ENCODE results near the gene TTC28. TPM values are rescaled to one million over a fixed set of nuclear protein-coding genes. Genes with fewer than 3 reads are reported as not detected.
"Not testable (repeated sequence)": the region's sequence is repeated elsewhere in the genome, so short reads cannot be mapped to it uniquely, and the experiment has no call there.

The TTC28 gene
- total and polyA plus RNA-seq, 12 donors, result 2.1 to 27.7 (median 20.4) TPM

DNA sequence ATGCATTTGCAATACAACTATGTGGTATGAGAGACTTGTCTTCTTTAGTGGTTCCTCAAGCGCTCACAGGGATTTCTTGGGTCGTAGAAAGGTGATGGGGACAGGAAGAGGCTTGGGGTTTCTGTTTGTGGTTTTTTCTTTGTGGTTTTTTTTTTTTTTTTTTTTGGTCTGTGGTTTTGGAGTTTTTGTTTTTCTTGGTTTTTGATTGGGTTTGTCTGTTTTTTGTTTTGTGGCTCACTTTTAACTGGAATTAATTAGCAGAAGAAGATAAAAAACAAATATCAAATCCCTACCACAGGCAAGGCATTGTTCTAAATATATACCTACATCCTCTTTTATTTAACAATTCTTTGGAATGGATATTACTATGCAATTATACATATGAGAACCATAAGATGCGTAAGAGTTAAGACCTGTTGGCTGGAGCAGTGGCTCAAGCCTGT is 5.5 kb downstream of the TTC28 start:
- 73 to 74% methylated on average over 3 of the region's 3 CpGs for WGBS, 2 donors
- DNase-seq, result no peak
- no peak overlapping the region for H3K27ac ChIP-seq
- intact Hi-C loops (cut with DNase I), result loop anchor here in 1 of 10 donors (10.0 kb wide), 1 partner anchor 71 kb away; the partner anchor contains the start of genes CHEK2 and HSCB
- no peaks in the 10 kb centered on the region for H3K36me3 ChIP-seq
- no peak for ATAC-seq
- H3K4me3 ChIP-seq, result no peak overlapping the region
- TF ChIP-seq, protein P1, sequence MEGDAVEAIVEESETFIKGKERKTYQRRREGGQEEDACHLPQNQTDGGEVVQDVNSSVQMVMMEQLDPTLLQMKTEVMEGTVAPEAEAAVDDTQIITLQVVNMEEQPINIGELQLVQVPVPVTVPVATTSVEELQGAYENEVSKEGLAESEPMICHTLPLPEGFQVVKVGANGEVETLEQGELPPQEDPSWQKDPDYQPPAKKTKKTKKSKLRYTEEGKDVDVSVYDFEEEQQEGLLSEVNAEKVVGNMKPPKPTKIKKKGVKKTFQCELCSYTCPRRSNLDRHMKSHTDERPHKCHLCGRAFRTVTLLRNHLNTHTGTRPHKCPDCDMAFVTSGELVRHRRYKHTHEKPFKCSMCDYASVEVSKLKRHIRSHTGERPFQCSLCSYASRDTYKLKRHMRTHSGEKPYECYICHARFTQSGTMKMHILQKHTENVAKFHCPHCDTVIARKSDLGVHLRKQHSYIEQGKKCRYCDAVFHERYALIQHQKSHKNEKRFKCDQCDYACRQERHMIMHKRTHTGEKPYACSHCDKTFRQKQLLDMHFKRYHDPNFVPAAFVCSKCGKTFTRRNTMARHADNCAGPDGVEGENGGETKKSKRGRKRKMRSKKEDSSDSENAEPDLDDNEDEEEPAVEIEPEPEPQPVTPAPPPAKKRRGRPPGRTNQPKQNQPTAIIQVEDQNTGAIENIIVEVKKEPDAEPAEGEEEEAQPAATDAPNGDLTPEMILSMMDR (IDR thresholded peaks at IDR 0.05), result no peak
- peaks cover 0 to 8% (median 0%) of the 10 kb centered on the region in 11 donors for H3K9me3 ChIP-seq
- H3K4me1 ChIP-seq, result peaks cover 0 to 25% (median 9%) of the 10 kb centered on the region in 9 donors
- peaks cover 0 to 86% (median 0%) of the 10 kb centered on the region in 7 donors for H3K27me3 ChIP-seq

DNA sequence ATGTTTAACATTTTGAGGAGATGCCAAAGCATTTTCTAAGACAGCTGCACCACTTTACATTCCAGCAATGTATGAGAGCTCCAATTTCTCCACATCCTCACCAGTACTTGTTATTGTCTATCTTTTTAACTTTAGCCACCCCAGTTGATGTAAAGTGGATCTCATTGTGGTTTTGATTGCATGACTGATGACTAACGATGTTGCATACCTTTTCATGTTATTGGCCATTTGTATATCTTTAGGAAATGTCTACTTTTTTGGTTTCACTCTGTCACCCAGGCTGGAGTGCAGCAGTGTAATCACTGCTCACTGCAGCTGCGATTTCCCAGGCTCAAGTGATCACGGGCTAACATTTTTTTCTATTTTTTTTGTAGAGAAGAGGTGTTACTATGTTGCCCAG is 8.9 kb downstream of the TTC28 start:
- DNase-seq (no peak), ATAC-seq (no peak)
- H3K36me3 ChIP-seq, result no peaks in the 10 kb centered on the region
- TF ChIP-seq, protein P1 (IDR thresholded peaks at IDR 0.05), result no peak
- H3K27ac ChIP-seq, result no peak overlapping the region
- peaks cover 0 to 8% (median 0%) of the 10 kb centered on the region in 11 donors for H3K9me3 ChIP-seq
- intact Hi-C loops (cut with DNase I), result loop anchor here in 1 of 10 donors (10.0 kb wide), 1 partner anchor 74 kb away; the partner anchor contains the start of genes CHEK2 and HSCB
- no peak overlapping the region for H3K4me3 ChIP-seq
- 93 to 96% methylated on average over 3 of the region's 3 CpGs for WGBS, 2 donors
- H3K27me3 ChIP-seq, result peaks cover 0 to 55% (median 0%) of the 10 kb centered on the region in 7 donors
- H3K4me1 ChIP-seq, result peaks cover 0 to 19% (median 0%) of the 10 kb centered on the region in 9 donors

DNA sequence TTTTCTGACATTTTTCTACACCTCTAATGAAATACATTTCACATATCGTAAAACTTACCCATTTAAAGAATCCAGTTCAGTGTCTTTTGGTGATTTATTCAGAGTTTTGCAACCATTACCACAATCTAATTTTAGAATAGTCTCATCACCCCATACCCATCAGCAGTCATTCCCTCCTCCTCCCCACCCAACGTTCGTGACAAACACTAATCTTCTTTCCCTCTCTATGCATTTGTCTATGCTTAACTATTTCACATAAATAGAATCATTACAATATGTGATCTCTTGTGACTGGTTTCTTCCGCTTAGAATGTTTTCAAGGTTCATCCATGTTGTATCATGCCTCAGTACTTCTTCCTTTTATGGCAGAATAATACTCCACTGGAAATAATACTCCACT is 9.5 kb downstream of the TTC28 start:
- intact Hi-C loops (cut with DNase I), result loop anchor here in 1 of 10 donors (10.0 kb wide), 1 partner anchor 75 kb away; the partner anchor contains the start of genes CHEK2 and HSCB
- WGBS, 2 donors, result 85 to 93% methylated on average over 4 of the region's 4 CpGs
- H3K9me3 ChIP-seq, result peaks cover 0 to 8% (median 0%) of the 10 kb centered on the region in 11 donors
- DNase-seq, result no peak
- H3K27me3 ChIP-seq, result peaks cover 0 to 50% (median 0%) of the 10 kb centered on the region in 7 donors
- peaks cover 0 to 17% (median 0%) of the 10 kb centered on the region in 9 donors for H3K4me1 ChIP-seq
- ATAC-seq, result no peak
- TF ChIP-seq, protein P1 (IDR thresholded peaks at IDR 0.05), result no peak
- no peak overlapping the region for H3K27ac ChIP-seq
- no peak overlapping the region for H3K4me3 ChIP-seq
- no peaks in the 10 kb centered on the region for H3K36me3 ChIP-seq

GRCh38 chr22:28669387-28669786 is 10.3 kb downstream of the TTC28 start:
- TF ChIP-seq, protein P1 (IDR thresholded peaks at IDR 0.05), result no peak
- ATAC-seq (no peak), DNase-seq (no peak)
- peaks cover 0 to 9% (median 0%) of the 10 kb centered on the region in 9 donors for H3K4me1 ChIP-seq
- no peak overlapping the region for H3K27ac ChIP-seq
- intact Hi-C loops (cut with DNase I), result no loop called here
- peaks cover 0 to 42% (median 0%) of the 10 kb centered on the region in 7 donors for H3K27me3 ChIP-seq
- no peak overlapping the region for H3K4me3 ChIP-seq
- peaks cover 0 to 8% (median 0%) of the 10 kb centered on the region in 11 donors for H3K9me3 ChIP-seq
- H3K36me3 ChIP-seq, result no peaks in the 10 kb centered on the region
- WGBS, 2 donors, result 72 to 73% methylated on average over 2 of the region's 2 CpGs

GRCh38 chr22:28663569-28663942 is 16.1 kb downstream of the TTC28 start:
- H3K4me1 ChIP-seq, ATAC-seq, H3K27me3 ChIP-seq, H3K9me3 ChIP-seq, H3K36me3 ChIP-seq, DNase-seq, H3K27ac ChIP-seq, H3K4me3 ChIP-seq: not testable (repeated sequence)
- intact Hi-C loops (cut with DNase I), result loop anchor here in 1 of 10 donors (5.0 kb wide), 1 partner anchor 69 kb away; no protein-coding TSS in a partner anchor
- no CpG with 5 or more reads among the region's 13 CpGs for WGBS, 2 donors
